Fibroblast of skin of left biceps (primary cell): ENCODE results near the gene CMIP.

Source experiments
- DNase-seq, 2 experiments: peaks; one replicate each; pipeline ENCODE4 v3.0.0-alpha.2; 2013; ENCODE audit warnings: low read depth in 2 of 2

Gene CMIP

DNA sequence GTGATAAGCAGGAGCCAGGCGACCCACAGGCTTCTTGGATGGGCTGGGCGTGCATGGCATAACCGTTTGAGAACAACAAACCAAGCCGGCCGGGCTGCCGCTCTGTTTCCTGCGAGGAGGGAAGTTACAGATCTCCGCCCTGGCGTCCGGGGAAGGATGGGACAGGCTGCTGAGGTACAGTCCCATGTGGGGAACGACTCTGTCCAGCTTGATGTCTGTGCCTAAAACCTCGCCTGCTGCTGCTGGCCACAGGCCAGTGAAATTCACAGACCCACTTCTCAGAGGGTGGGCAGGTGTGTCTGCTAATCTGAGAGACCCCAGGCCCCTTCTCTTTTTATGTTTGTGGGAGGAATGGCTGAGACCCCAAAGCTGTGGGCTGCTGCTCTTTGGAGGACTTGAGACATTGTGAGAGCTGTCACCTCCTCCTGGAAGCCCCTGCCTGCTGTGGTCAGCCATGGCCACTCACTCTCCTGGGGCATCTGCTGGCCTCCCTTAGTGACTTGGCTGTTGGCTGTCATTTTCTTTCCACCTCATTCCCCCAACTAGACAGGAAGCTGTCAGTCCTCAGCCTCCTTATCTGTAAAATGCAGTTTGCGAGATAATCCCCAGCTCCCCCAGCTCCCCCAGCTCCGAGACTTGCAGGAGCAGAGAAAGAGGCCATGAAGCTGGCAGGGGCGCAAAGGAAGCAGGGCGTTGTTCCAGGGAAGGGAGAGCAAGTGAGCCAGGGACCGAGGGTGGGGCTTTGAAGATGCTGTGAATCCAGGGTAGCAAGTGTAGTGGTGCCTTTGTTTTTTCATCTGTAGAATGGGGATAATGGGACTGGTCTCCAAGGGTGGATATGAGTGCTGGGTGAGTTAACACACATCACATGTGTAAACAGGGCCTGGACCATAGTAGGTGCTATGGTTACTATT is 51.0 kb downstream of the CMIP start:
- no peak for DNase-seq

DNA sequence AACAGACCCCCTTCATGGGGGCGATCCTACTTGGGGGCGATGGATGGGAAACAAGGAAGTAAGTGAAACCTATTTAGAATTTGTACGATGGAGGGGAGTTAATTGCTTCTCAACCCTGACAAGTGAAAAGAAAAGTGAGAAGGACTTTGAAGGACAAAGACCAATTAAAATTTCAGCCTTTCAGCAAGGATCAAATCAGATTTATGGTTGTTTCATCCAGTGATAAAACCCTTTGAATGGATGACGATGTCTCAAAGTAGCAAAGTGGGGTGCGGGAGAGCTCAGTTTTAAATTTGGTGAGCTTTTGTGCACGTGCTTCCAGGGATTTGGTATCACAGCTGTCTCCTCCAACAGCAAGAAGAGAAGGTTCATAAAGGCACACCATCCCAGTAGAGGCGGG is 51.7 kb downstream of the CMIP start:
- DNase-seq: no peak

DNA sequence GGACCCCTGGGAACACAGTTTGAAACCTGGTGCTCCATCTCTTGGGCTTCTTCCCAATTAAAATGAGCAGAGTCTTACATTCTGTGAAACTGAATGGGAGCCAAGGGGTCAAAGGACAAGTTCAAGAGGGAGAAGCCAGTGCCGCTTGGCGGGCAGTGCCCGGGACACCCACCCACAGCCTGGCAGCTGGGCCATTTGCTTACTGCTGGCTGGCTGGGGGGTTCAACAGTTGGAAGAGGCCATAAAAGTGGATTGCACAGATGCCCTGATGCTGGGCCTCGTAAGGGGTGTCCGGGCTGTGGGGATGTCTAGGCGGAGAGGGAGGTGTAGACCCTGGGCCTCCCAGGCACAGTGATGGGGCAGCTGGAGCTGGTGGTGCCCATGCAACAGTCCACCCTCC is 52.1 kb downstream of the CMIP start:
- DNase-seq: no peak

DNA sequence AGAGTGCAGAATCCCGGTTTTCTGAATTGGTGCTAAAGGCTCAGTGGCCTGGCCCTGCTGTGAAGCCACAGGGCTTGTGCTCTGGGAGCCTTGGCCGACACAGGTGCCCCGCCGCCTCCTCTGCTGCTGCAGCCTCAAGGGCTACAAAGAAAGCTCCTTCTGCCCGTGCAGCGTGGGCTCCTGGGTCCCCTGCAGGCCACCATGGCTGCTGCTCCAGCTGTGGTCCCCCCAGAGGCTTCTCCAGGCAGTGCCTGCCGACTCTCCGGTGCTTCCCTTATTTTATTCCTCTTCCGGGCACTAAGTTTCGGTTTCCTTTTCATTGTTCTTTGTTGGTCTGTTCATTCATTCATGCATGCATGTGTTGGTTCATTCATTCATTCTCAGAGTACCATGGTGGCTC is 53.1 kb downstream of the CMIP start:
- DNase-seq: no peak

DNA sequence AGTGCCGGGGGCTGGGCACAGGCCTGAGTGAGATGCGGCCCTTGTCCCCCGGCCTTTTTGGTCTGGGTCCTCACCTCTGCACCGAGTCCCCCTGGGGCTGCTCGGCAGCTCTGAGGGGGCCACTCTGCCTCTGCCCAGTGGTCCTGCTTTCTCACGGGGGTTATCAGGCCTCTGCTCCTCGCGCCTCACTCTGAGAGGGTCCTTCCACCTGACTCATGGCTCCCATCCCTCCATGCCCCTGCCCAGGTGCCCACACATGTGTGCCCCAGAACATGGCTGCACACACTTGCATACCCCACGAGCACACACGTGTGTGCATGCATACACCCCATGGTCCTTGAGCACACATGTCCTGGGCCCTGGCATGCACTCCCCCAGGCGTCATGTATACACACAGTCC is 53.7 kb downstream of the CMIP start:
- no peak for DNase-seq

DNA sequence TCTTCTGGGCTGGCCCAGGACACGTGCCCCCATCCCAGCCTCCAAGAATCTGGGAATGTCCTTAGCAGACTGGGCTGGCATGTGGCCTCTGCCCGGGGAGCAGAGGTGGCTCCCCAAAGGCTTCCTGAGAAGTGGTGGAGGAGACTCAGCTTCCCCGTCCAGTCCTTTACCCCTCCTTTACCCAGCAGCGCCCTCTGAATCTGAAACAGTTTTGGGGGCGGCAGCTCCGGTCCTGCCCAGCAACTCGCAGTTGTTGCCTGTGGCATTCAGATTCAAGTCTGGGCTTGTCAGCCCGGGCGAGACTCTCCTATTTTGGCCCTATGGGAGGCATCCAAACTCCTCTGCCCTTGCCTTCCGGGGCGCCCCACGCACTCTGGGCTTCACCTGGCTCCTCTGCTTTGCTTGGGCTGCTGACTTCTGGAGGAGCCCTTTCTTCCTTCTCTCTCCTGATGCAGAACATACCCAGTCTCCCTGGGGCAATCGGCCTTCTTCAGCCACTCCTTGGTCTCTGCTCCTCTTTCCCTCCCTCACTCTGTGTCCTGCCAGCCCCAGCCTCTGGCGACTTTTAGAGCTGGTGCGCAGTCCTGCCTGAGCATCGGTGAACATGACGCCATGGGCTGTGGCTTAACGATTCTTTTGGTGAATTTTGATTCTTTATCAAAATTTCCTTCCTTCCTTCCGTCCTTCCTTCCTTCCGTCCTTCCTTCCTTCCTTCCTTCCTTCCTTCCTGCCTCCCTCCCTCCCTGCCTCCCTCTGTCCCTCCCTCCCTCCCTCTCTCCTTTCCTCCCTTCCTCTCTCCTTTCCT is 55.2 kb downstream of the CMIP start:
- no peak for DNase-seq

DNA sequence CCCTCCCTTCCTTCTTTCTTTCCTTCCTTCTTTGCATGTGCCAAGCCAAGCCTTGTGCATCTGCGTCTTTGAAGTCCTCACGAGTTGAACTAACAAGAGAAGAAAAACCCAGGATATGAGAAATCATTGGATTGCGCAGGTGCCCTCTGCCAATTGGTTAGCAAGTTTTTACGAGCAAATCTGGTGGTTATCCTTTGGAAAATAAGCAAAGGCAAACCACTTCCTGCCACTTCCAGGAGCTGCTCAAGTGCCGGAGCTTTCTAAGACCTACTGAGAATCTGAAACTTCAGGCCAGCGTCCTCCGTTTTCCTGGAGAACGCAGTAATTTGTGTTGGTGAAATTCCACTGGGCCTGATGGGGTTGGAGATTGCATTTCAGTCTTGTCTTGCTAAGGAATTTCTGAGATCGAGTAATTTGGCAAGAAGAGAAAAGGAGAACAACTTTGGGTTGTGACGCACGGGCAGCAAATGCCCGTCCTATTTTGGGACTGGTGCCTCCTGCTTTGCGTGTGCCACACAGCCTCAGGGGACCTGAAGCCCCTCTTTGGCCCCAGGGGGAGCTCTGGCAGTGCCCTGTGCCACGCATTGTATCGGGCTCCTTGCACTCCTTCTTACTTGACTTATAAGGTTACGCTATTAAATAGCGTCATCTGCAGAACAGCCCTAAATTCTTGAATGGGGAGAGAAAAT is 56.4 kb downstream of the CMIP start:
- DNase-seq: no peak

DNA sequence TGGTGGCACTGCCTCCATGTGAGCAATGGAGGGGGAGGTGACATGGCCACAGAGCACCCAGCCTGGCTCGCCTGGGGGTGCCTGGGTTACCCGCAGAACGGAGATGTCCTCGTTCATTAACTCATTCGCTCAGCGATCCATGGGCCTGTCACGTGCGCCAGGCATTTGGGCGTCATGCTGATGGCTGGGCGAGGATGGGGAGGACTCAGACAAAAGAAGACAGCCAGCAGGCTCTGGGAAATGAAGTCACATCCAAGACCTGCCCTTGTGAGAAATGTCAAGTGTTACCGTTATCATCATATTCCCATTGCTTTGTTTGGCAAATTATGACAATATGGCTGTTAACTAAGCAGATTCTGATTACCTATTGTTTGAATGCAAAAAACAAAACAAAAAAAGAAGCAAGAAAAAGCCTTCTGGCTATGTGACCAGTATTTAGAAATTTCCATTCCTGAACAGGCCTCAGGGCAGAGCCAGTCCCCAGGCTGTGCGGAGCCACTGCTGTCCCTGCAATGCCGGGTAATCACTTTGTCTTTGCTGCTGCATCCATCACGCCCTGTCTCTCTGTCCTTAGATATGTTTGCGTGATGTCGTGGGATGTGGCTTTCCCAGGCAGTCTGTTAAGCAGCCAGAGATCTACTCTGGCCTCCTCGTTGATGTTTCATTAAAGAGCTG is 57.9 kb downstream of the CMIP start:
- no peak for DNase-seq

DNA sequence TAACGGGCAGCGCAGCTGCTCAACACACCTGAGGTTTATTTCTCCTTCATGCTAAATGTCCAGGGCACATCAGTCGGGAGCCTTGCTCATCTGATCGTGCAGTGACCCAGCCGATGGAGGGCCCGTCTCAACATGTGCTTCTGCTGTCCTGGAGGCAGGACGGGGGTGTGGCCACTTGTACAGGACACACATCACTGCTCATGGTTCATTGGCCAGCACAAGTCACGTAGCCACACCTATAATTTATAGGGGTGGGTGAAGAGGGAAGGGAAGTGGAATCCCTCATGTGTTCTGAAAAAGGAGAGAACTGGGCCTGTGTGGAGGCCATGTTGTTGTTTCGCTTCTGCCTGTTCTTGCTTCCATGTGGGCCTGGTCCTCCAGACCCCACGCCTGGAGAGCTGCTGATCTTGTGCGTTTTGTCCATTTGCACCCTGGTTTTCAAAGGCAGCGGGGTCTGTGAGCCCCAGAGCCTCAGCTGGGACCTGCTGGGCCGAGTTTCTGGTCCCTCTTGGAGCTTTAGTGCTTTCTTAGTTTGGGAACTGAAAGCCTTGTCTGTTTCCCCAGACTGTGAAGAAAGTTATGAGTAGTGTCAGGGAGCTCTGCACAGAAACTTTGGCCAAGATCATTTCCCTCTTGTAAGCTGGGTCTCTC is 60.5 kb downstream of the CMIP start:
- no peak for DNase-seq

DNA sequence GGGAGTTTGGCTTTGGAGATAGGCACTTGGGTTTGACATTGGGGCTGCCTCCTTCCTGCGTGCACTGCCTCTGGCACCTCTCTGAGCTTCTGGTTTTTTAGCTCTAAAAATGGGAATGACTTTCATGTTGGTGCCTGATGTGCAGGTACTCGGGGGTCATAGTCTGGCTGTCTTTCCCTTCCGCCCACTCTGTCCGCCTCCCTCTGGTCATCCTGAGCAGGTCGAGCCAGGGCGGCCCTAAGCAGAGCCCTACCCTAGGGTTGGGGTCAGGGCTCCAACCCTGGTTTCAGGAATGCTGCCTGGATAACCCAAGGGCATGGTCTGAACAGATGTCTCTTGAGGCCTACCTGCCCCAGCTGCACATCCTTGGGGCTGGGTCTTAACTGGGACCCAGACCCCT is 64.8 kb downstream of the CMIP start:
- DNase-seq: no peak

DNA sequence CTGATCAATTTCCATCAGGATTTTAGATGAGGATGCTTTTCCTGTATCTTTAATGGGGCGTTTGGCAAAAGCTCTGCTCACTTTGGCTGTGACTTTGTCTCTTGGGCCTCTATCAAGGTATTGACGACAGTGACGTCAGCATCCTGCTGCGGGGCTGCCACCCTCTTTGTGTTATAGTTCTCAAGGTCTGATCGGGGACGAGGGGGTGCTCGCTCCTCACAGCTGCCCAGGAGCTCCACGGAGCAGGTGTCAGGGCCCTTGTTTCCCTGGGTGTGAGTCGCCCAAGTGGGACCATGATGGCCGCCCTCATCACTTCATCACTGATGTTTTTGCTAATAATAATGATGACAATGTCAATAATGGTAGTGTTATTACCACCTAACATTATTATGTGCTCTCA is 65.4 kb downstream of the CMIP start:
- DNase-seq: no peak

DNA sequence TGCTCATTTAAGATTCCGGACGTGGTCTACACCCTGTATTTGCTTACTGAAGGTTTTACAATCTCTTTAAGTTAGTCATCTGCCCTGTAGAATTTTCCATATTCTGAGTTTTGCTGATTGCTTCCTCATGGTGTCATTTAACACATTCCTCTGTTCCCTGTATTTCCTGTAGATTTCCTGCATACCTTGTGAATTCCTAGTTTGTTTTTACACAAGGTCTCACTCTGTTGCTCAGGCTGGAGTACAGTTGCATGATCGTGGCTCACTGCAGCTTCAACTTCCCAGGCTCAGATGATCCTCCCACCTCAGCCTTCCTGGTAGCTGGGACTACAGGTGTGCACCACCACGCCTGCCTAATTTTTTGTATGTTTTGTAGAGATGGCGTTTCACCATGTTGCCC is 66.8 kb downstream of the CMIP start:
- peak in 1 of 2 experiments; percentile 55 for DNase-seq

DNA sequence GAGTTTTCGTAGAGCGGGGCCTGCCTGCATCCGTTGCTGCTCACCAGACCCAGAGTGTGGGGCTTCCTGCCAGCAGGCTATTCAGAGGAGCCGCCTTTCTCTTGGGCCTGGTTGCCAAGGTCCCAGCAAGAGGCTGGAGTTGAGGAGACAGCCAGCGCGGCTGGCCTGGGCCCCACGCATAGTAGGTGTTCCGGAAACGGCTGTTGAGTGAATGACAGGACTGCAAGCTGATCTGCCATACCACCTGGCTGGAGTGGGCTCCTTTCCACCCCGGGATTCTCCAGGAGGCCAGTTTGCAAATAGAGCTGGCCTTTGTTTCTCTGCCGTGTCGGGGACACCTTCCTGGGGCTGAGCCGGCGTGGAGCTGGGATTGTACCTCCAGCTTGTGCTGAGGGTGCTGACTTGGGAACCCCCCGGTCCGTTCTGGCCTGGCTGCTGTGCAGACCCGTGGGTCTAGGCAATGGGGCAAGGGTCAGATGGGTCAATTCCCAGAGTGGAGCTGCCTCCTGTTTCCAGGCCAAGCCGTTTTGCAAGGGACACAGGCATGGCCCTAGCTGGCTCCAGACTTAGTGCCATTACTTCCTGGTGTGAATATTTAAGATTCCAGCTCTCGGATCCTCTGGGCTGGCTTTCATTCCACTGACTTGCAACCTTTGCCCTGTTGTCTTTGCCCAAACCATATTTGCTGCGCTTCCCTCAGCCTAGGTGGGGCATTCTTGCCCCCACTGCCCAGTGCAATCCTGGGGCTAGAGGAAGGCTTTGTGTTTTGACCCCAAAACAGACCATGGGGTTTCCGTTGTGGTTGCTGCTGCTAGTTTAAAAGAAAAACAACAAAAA is 68.8 kb downstream of the CMIP start:
- DNase-seq: no peak

DNA sequence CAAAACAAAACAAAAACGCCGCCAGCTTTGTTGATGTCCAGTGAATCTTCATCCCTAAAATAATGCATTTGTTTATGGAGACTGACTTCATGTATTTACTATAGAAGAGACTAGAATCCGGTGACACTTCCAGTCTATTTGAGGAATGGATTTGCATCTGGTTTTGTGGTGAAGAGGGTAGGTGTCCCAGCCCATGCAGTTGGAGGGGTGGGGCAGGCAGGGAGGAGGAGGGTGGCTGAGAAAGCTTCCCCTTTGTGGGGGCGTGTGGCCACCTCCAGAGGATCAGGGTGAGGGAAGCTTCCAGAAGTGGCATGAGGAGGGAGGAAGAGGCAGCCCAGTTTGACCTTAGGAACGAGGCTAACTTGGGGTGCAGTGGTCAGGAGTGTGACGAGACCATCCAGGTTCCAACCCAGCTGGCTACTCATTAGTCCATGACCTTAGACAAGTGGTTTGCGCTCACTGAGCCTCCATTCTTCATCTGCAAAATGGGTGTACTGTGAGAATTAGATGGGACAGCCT is 69.5 kb downstream of the CMIP start:
- DNase-seq: no peak

DNA sequence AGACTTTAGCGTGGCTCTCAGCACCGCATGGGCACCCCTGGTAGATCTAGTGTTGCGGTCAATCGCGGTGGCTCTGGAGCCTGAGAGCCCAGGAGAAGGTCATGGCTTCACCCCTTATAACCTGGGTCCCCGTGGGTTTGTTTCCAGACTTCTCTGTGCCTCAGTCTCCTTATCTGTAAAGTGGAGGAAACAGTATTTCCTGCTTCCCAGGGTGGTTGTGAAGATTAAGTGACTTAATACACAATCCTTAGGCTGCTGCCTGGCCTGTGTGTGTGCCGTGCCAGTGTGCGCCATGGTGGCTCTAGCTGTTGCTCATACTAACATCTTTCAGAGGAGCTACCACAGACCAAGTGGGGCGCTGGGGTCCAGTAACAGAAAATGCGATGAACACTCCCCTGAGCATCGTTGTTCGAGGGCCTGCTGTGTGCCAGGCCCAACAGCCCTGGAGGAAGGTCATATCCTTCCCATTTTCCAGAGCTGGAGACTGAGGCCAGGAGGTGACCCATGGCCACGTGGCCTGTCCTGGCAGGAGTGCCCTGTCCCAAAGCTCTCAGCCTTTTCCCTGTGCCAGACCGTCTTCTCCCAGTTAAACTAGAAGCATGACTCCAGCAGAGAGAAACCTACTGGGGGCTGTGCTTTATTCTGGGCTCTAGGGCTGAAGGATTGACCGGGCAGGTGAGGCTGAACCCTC is 70.1 kb downstream of the CMIP start:
- DNase-seq: no peak

DNA sequence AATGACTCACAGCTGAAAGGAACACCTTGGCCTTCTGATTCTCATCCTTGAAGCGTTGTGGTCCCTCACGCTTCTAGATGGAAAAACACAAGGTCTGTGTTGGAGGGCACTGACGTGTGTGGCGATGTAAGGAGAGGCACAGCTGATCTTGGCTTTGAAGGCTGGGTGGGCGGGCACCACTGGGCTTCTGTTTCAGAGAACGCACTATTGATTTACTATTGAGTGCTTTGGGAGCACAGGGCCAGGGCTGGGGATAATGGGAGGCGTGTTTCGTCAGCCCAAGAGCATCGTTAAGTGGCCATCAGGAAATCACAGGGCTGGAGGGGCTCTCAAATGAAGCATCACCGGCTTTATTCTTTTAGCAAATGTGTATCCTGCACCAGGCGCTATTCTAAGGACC is 70.7 kb downstream of the CMIP start:
- no peak for DNase-seq

DNA sequence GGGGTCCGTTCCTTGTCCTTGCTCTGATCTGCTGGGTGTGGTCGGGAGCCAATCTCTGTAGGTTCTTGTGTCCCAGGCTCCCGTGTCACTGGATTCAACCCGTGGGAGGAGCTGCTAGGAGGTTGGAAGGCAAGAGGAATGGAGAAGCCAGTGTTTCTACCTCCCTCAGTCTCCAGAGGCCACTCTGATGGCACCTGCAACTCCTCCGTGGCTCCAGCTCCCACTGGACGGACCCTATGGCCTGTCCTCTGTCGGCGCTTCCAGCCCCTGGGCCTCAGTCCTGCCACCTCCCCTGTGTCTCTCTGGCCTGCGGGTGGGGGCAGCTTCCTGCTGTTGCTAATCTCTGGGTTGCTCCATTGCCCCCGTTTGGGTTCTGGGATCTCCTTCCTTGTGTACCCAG is 71.1 kb downstream of the CMIP start:
- DNase-seq: no peak

DNA sequence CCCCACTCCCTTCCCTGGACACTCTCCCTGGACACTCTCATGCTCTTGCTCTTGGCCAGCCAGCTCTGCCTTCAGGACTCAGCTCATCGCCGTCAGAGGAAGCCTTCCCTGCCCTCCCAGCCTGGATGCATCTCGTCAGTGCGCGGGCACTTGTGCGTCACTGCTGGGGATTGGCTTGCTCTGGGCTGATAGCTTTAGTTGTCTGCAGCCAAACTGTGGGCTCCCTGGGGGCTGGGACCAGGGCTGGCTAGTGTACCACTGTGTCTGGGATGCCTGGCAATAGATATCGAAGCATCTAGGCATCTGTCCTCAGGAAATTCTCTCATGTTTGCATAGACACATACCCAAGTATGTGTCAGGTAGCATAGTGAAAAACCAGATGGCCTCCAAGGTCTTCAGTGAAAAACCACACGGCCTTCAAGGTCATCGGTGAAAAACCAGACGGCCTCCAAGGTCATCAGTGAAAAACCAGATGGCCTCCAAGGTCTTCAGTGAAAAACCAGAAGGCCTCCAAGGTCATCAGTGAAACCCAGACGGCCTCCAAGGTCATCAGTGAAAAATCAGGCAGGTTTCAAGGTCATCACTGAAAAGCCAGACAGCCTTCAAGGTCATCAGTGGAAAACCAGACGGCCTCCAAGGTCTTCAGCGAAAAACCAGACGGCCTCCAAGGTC is 72.0 kb downstream of the CMIP start:
- DNase-seq: no peak

DNA sequence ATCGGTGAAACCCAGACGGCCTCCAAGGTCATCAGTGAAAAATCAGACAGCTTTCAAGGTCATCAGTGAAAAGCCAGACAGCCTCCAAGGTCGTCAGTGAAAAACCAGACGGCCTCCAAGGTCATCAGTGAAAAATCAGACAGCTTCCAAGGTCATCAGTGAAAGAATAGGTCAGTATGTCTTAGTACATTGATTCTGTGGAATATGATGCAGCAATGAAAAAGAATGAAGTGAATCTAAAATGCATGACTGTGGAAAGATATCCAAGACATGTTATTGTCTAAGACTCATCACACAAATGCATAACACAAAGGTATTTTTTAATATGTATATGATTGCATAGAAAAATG is 72.5 kb downstream of the CMIP start:
- no peak for DNase-seq
